GM21390 (cell line): ENCODE results near the gene TPP1.

Experiments used
- ATAC-seq: cut with Tn5 transposase; IDR thresholded peaks from one replicate; pipeline ENCODE4 v1.9.1; 2021; ENCODE audit not compliant: unreplicated experiment

TPP1 gene

DNA sequence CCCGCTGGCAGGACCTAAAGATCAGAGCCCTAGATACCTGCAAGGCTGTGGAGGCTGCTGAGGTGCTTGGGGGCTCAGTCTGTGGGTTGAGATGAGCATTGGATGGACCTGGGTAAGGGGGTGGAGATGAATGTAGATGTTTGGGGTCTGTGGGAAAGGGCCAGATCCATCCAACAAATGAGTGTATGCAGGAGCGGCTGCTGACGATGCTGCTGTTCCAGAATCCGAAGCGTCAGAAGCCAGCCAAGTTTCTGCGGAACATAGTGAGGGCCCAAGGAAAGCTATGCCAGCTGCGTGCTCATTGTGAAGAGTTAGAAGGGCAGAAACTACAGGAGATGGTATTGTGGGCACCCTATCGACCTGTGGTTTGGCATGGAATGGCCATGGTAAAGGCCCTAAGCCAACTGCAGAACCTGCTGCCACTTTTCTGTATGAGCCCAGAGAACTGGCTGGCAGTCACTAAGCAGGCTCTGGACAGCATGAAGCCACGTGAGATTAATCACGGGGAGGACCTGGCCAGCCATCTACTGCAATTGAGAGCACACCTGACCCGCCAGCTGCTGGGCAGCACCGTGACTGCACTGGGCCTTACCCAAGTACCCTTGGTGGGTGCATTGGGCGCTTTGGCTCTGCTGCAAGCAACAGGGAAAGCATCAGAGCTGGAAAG lies 52.4 kb downstream of the TPP1 start:
- ATAC-seq = no peak

DNA sequence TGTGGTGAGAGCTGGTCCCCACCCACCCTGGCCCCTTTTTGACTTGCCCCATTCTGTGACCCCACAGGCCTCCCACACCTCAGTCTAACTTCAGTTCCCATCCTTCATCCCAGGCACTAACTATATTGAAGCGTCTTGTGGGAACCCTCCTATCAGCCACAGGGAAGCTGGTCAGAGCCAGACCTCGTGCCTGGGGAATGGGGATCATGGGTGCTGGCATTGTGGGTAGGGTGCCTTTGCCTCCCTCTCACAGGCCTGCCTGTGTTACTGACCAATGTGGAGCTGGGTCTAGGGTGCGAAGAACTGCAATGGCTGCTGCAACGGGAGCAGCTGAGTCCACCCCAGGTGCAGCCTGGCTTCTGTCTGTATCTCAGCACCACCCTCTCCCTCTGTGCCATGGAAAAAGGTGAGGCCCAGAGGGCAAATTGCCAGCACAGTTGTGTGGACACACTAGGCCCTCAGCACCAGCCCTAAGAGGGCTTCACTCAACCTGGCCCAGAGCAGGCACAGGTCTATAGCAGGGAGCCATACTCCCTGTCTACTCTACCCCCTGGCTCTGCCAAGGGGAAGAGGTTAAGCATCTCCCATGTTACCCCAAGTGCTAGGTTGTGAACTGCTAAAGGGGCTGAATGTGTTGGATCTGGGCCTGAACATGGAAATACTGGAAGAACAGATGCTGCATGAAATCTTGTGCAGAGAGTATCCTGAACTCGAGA lies 53.1 kb downstream of the TPP1 start:
- ATAC-seq = no peak

GRCh38 chr11:6565325-6565724 lies 53.9 kb downstream of the TPP1 start:
- no peak for ATAC-seq

- ATAC-seq = no peak
Measured at GRCh38 chr11:6563667-6564066, 55.6 kb downstream of the TPP1 start.

DNA sequence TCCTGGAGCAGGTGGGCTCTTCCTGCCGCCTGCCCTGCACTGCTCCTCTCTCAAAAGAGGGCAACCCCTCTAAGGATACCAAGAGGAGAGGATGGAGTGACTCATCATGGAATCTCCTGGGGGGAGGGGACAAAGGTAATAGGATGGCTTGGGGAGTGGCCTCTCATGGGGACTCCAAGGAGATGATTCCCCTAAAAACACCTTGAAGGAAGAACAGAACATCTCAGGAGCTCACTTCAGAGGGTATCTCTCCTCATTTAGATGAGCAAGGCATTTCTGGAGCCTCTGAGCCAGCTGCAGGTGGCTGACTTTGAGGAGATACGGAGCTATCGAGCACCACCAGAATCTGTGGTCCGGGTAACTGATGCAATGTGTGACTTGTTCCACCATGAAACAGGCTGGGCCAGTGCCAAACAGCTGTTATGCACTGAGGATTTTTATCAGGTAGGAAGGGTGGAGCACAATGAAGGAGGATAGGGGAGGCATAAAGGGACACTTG lies 56.1 kb downstream of the TPP1 start:
- ATAC-seq = no peak
